Measurements from ENCODE around the gene TENM3. TPM values are rescaled to one million over a fixed set of nuclear protein-coding genes. Genes with fewer than 3 reads are reported as not detected.

The TENM3 gene
- total RNA-seq, 4 donors from 2014 or later, result 5.9 to 61.5 (median 24.6) TPM

DNA sequence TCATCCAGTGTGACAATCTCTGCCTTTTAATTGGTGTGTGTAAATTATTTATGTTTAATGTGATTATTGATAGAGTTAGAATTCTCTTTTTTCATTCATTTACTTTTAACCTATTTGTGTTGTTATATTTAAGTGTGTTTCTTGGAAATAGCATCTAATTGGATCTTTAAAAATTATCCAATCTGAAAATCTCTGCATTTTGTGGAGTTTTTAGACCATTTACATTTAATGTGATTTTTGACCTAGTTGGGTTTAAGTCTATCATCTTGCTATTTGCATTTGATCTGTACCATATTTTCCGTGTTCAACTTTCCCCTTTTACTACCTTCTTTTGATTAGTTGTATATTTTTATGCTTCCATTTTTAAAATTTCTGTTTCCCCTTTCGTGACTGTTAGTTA lies 71.3 kb downstream of the TENM3 start:
- H3K27ac ChIP-seq, result no peak overlapping the region
- H3K9me3 ChIP-seq, result no peaks in the 10 kb centered on the region
- H3K4me3 ChIP-seq, result no peak overlapping the region
- intact Hi-C loops (cut with DNase I; ENCODE audit: low total_unique reads), result no loop called here
- TF ChIP-seq CTCF (IDR thresholded peaks at IDR 0.05), result no peak
- TF ChIP-seq POLR2A (IDR thresholded peaks at IDR 0.05), result no peak
- no peaks in the 10 kb centered on the region for H3K27me3 ChIP-seq
- no peak for DNase-seq
- no peaks in the 10 kb centered on the region for H3K36me3 ChIP-seq
- no peaks in the 10 kb centered on the region for H3K4me1 ChIP-seq

DNA sequence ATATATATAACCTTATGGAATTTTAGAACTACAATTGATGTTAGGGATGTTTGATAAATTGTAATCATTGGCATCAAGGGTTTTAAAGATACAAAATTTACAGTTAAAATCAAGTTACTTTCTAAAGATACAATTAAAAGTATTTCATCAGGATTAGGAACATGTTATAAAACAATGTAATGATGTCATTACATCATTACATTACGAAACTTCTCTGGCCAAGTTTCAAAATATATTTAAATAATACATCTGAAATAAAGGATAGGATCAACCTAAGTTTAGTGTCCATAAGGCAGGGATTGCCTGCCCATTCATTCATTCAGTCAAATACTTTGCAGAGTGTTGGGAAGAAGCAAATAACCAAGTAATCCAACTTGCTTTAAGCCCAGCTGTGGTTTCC lies 75.1 kb downstream of the TENM3 start:
- no peak for DNase-seq
- Histone ChIP-seq H3K36me3 (no peaks in the 10 kb centered on the region), H3K4me3 (no peak overlapping the region), H3K27ac (no peak overlapping the region), H3K27me3 (no peaks in the 10 kb centered on the region), H3K9me3 (no peaks in the 10 kb centered on the region), H3K4me1 (no peaks in the 10 kb centered on the region)
- TF ChIP-seq POLR2A (IDR thresholded peaks at IDR 0.05) (no peak), CTCF (IDR thresholded peaks at IDR 0.05) (no peak)
- intact Hi-C loops (cut with DNase I; ENCODE audit: low total_unique reads), result no loop called here

- TF ChIP-seq CTCF (IDR thresholded peaks at IDR 0.05) (no peak), POLR2A (IDR thresholded peaks at IDR 0.05) (no peak)
- no peaks in the 10 kb centered on the region for H3K36me3 ChIP-seq
- no peaks in the 10 kb centered on the region for H3K27me3 ChIP-seq
- no peak overlapping the region for H3K27ac ChIP-seq
- intact Hi-C loops (cut with DNase I; ENCODE audit: low total_unique reads), result no loop called here
- DNase-seq, result no peak
- H3K4me1 ChIP-seq, result no peaks in the 10 kb centered on the region
- H3K4me3 ChIP-seq, result no peak overlapping the region
- H3K9me3 ChIP-seq, result no peaks in the 10 kb centered on the region
Measured at GRCh38 chr4:182320092-182320491, 76.9 kb downstream of the TENM3 start.

DNA sequence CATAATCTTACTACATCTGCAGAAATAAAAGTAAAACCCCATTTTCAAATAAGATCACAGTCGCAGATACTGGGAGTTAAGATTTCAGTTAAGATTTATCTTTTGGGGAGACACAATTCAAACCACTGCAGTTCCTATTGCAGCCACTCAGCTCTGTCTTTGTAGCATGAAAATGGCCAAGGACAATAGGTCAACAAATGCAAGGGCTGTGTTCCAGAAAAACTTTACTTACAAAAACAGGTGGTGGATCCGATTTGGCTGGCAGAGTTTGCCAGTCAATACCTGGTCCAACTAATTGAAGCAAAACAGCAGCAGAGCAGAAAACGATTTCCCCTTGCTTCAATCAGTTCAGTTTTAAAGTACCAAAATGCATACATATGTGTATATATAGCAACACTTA lies 77.4 kb downstream of the TENM3 start:
- no peaks in the 10 kb centered on the region for H3K4me1 ChIP-seq
- no peaks in the 10 kb centered on the region for H3K9me3 ChIP-seq
- intact Hi-C loops (cut with DNase I; ENCODE audit: low total_unique reads), result no loop called here
- no peaks in the 10 kb centered on the region for H3K27me3 ChIP-seq
- TF ChIP-seq POLR2A (IDR thresholded peaks at IDR 0.05) (no peak), CTCF (IDR thresholded peaks at IDR 0.05) (no peak)
- H3K27ac ChIP-seq, result no peak overlapping the region
- no peak for DNase-seq
- H3K36me3 ChIP-seq, result no peaks in the 10 kb centered on the region
- H3K4me3 ChIP-seq, result no peak overlapping the region

GRCh38 chr4:182324282-182324681 lies 81.1 kb downstream of the TENM3 start:
- no peaks in the 10 kb centered on the region for H3K27me3 ChIP-seq
- no peaks in the 10 kb centered on the region for H3K4me1 ChIP-seq
- intact Hi-C loops (cut with DNase I; ENCODE audit: low total_unique reads), result no loop called here
- no peaks in the 10 kb centered on the region for H3K36me3 ChIP-seq
- no peaks in the 10 kb centered on the region for H3K9me3 ChIP-seq
- no peak for DNase-seq
- no peak overlapping the region for H3K4me3 ChIP-seq
- TF ChIP-seq CTCF (IDR thresholded peaks at IDR 0.05) (no peak), POLR2A (IDR thresholded peaks at IDR 0.05) (no peak)
- no peak overlapping the region for H3K27ac ChIP-seq

All from uterus (tissue), 4 donors.